ENCODE results near the gene DNM3. TPM values are rescaled to one million over a fixed set of nuclear protein-coding genes. Genes with fewer than 3 reads are reported as not detected.

Gene DNM3
- total and polyA plus RNA-seq, 9 of the 15 experiments (the other 6 are each of a cell fraction or from before 2014, with no cell fraction given) = 0.08 to 0.36 (median 0.22) TPM; not detected in 1

DNA sequence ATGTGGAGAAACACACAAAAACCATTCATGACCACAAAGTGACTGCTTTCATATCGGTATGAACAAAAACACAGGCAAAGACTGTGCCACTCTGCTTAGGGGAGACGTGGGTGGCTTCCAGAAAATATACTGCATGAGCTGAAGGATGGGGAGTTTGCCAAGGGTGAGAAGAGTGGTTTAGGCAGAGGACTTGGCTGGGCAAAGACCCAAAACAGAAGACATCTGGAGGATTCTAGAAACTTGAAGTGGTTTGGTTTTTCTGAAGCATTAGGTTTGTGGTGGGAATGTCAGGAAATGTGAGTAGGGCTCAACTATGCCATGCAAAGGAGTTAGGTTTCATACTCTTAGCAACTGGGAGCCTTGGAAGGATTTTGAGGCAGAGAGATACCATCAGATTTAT lies 26.6 kb upstream of the DNM3 start (continued):
- TF ChIP-seq, protein P1, sequence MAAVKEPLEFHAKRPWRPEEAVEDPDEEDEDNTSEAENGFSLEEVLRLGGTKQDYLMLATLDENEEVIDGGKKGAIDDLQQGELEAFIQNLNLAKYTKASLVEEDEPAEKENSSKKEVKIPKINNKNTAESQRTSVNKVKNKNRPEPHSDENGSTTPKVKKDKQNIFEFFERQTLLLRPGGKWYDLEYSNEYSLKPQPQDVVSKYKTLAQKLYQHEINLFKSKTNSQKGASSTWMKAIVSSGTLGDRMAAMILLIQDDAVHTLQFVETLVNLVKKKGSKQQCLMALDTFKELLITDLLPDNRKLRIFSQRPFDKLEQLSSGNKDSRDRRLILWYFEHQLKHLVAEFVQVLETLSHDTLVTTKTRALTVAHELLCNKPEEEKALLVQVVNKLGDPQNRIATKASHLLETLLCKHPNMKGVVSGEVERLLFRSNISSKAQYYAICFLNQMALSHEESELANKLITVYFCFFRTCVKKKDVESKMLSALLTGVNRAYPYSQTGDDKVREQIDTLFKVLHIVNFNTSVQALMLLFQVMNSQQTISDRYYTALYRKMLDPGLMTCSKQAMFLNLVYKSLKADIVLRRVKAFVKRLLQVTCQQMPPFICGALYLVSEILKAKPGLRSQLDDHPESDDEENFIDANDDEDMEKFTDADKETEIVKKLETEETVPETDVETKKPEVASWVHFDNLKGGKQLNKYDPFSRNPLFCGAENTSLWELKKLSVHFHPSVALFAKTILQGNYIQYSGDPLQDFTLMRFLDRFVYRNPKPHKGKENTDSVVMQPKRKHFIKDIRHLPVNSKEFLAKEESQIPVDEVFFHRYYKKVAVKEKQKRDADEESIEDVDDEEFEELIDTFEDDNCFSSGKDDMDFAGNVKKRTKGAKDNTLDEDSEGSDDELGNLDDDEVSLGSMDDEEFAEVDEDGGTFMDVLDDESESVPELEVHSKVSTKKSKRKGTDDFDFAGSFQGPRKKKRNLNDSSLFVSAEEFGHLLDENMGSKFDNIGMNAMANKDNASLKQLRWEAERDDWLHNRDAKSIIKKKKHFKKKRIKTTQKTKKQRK (IDR thresholded peaks at IDR 0.05; ENCODE audit: borderline replicate concordance, low read depth, low read length) = no peak
- no peak for TF ChIP-seq BRF1 (IDR thresholded peaks at IDR 0.05; ENCODE audit: borderline replicate concordance, extremely low read depth, insufficient read length)
- no peak for TF ChIP-seq SIN3A (IDR thresholded peaks at IDR 0.05; ENCODE audit: borderline replicate concordance in 2 of 2, control insufficient read depth in 1 of 2, low read depth in 2 of 2, low read length in 2 of 2)
- TF ChIP-seq POLR2B (IDR thresholded peaks at IDR 0.05; ENCODE audit: low read depth, partially characterized antibody) = no peak
- TF ChIP-seq KHSRP (IDR thresholded peaks at IDR 0.05) = no peak
- TF ChIP-seq GABPB2 (CRISPR knock-in tag; conservative IDR thresholded peaks at IDR 0.05) = no peak
- TF ChIP-seq RBFOX2 (IDR thresholded peaks at IDR 0.05; ENCODE audit: low read depth, low read length) = no peak
- no peak for TF ChIP-seq CBX5 (IDR thresholded peaks at IDR 0.05; ENCODE audit: borderline replicate concordance, low read depth)
- TF ChIP-seq, protein P2, sequence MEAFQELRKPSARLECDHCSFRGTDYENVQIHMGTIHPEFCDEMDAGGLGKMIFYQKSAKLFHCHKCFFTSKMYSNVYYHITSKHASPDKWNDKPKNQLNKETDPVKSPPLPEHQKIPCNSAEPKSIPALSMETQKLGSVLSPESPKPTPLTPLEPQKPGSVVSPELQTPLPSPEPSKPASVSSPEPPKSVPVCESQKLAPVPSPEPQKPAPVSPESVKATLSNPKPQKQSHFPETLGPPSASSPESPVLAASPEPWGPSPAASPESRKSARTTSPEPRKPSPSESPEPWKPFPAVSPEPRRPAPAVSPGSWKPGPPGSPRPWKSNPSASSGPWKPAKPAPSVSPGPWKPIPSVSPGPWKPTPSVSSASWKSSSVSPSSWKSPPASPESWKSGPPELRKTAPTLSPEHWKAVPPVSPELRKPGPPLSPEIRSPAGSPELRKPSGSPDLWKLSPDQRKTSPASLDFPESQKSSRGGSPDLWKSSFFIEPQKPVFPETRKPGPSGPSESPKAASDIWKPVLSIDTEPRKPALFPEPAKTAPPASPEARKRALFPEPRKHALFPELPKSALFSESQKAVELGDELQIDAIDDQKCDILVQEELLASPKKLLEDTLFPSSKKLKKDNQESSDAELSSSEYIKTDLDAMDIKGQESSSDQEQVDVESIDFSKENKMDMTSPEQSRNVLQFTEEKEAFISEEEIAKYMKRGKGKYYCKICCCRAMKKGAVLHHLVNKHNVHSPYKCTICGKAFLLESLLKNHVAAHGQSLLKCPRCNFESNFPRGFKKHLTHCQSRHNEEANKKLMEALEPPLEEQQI (IDR thresholded peaks at IDR 0.05) = no peak
- no peak for TF ChIP-seq MEF2A (IDR thresholded peaks at IDR 0.05; ENCODE audit: control insufficient read depth, low read depth, low read length)
- TF ChIP-seq, protein P3, sequence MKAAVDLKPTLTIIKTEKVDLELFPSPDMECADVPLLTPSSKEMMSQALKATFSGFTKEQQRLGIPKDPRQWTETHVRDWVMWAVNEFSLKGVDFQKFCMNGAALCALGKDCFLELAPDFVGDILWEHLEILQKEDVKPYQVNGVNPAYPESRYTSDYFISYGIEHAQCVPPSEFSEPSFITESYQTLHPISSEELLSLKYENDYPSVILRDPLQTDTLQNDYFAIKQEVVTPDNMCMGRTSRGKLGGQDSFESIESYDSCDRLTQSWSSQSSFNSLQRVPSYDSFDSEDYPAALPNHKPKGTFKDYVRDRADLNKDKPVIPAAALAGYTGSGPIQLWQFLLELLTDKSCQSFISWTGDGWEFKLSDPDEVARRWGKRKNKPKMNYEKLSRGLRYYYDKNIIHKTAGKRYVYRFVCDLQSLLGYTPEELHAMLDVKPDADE (conservative IDR thresholded peaks at IDR 0.05; ENCODE audit: control insufficient read depth, low read depth, low read length) = no peak
- TF ChIP-seq, protein P4, sequence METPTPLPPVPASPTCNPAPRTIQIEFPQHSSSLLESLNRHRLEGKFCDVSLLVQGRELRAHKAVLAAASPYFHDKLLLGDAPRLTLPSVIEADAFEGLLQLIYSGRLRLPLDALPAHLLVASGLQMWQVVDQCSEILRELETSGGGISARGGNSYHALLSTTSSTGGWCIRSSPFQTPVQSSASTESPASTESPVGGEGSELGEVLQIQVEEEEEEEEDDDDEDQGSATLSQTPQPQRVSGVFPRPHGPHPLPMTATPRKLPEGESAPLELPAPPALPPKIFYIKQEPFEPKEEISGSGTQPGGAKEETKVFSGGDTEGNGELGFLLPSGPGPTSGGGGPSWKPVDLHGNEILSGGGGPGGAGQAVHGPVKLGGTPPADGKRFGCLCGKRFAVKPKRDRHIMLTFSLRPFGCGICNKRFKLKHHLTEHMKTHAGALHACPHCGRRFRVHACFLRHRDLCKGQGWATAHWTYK (CRISPR knock-in tag; IDR thresholded peaks at IDR 0.05) = no peak
- no peak for TF ChIP-seq LCOR (CRISPR knock-in tag; IDR thresholded peaks at IDR 0.05)
